SH-SY5Y (cell line): ENCODE measurements around the gene INPP5A.

Experiments
- GATA2 ChIP-seq: IDR thresholded peaks from 2 replicates; pipeline ENCODE4 v1.6.1; 2011; ENCODE audit warnings: mild to moderate bottlenecking, low read depth, low read length
- GATA3 ChIP-seq: IDR thresholded peaks from 2 replicates; pipeline ENCODE4 v1.6.1; 2011; ENCODE audit warnings: low read depth, mild to moderate bottlenecking, low read length, moderate library complexity

Gene INPP5A

GRCh38 chr10:132578287-132578951 lies 40.8 kb downstream of the INPP5A start:
- TF ChIP-seq GATA3, result no peak
- no peak for TF ChIP-seq GATA2

DNA sequence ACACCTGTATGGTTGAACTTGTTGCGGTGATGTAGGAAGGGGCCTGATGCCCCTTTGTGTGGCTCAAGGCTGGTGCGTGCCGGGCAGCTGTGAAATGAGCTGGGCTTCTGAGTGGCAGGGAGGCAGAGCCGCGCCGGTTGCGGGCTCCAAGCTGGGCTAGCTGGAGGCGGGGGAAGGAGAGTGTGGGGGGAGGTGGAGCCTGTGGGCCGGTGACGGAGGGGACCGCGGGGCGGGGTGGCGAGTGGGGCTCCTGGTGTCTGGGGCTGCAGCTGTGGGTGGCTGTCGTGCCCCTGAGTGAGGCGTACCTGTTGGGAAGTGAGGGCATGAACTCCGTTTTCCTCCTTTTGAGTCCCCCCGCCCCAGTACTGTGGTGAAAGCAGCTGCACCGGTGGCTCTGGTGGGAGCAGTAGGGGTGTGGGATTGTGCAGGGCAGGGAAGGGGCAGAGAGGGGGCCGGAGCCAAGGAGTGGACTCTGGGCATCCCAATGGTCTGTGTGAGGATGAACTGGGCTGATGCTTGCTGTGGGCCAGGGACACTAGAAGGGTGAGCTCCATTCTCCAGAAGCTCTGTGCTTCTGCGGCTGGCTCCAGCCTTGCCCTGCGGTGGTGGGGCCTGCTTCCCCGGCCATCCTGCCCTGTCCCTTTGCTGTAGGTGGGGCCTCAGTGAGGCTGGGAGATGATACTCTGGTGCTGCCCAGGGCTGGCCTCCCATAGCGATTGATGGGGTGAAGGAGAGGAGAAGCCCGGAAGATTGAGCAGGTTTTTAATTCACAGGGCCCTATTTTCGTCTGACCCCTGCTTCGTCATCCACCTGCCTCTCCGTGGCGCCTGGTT lies 41.7 kb downstream of the INPP5A start:
- no peak for TF ChIP-seq GATA3
- no peak for TF ChIP-seq GATA2

- TF ChIP-seq GATA3 (no peak), GATA2 (no peak)
Measured at GRCh38 chr10:132580143-132580542, 42.6 kb downstream of the INPP5A start.

GRCh38 chr10:132580617-132581016 lies 43.0 kb downstream of the INPP5A start:
- no peak for TF ChIP-seq GATA3
- no peak for TF ChIP-seq GATA2

GRCh38 chr10:132582137-132582536 lies 44.5 kb downstream of the INPP5A start:
- TF ChIP-seq GATA3 (no peak), GATA2 (no peak)

GRCh38 chr10:132582771-132583170 lies 45.2 kb downstream of the INPP5A start:
- no peak for TF ChIP-seq GATA3
- TF ChIP-seq GATA2, result no peak

DNA sequence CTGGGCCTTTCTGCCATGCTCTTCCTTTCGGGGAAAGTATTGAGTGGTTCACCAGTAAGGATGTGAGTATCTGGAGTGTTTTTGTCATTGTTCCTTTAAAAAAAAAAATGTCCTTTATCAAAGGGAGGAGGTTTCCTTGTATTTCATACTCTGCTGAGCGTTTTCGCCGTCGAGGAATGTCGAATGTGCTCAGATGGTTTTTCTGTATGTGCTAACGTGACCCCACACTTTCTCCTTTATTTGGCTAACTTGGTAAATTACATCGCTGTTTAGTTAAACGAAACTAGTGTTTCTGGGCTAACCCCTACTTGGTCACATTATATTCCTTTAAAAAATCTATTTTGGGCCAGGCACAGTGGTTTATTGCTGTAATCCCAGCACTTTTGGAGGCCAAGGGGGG lies 45.9 kb downstream of the INPP5A start:
- TF ChIP-seq GATA3, result no peak
- no peak for TF ChIP-seq GATA2

- TF ChIP-seq GATA2 (no peak), GATA3 (no peak)
Measured at GRCh38 chr10:132584081-132584480, 46.5 kb downstream of the INPP5A start.

DNA sequence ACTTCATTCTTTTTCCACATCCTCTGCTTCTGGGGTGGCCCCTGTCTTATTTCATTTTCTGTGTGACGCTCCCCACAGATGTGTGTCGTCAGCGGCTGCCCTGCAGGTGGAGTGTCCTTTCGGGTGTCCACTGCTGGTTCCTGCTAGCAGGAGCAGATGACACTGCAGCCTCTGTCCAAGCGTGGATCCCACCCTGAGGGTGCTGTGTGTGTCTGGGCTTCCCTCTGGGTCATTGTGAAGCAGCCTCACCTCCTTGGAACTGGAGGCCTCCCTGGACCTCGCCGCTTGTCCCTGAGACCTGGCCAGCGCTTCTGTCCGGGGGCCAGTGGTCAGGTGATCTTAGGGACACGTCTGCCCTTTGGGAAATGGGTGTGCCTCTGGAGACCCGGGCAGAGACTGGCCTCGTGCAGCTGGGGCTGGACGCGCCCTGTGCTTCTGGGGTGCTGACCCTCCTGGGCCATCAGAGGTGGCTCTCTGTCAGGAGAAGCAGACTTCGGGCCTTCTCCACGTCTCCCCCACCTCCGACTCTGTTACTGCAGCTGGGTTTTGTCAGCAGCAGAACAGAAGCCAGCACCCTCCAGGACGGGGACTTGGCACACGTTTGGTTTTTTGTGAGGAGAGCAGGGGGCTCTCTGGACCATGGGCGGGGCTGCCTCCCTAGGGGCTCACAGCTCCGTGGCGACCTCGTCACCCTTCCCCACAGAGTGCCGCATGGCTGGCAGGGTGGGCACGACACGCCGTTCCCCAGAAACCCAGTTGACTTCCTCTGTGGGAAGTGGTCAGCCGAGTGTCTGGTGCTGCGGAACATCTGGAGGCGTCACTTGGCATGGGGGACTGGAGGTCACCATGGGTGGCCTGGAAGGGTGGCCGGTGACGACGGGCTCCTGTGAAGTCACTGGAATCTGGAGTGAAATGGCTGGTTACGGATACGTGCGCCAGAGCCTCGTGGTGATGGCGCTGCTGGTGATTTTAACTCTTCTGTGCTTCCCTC lies 48.4 kb downstream of the INPP5A start:
- no peak for TF ChIP-seq GATA2
- TF ChIP-seq GATA3, result no peak

- no peak for TF ChIP-seq GATA3
- TF ChIP-seq GATA2, result no peak
Measured at GRCh38 chr10:132586739-132587138, 49.2 kb downstream of the INPP5A start.

DNA sequence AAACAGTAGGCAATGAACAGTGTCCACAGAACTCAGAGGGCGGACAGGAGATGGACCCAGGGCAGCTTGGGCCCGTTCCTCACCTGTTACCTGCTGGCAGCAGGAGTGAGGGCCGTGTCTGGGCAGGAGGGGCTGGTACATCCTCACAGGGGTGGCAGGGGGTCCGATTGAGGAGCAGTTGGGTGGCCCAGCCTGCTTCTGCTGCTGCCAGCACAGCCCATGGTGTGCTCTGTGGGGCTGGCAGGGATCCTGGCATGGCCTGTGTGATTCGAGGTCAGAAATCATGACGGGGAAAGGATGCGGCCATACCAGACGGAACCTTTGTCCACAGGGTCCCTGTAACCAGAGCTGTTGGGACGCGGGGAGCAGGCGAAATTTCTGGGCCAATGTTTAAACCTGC lies 49.6 kb downstream of the INPP5A start:
- TF ChIP-seq GATA3 (no peak), GATA2 (no peak)

DNA sequence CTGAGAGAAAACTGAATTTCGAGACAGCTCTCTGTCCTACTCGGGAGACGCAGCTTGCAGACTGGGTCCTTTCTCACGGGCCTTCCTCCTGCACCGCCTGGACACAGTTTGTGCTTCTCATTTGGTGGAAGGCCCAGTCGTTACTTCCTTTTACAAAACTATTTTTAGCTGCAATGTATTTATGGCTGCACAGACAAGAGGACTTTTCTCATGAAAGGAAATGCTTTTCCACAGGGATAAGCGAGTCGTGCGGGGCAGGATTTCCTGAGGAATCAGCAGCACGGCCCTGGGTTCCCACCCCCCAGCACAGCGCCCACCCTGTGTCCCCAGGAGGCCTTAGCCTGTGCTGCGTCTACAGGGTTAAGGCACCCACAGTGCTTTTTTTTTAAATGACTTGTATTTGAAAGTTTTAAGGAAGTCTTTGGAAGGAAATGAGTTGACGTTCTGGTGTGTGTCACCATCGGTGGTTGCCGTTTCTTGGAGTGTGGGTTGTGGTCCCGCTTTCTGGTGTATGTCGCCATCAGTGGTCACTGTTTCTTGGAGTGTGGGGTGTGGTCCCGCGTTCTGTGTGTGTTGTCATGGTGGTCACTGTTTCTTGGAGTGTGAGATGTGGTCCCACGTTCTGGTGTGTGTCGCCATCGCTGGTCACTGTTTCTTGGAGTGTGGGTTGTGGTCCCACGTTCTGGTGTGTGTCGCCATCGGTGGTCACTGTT lies 50.9 kb downstream of the INPP5A start:
- TF ChIP-seq GATA2 (no peak), GATA3 (no peak)

GRCh38 chr10:132589015-132589414 lies 51.4 kb downstream of the INPP5A start:
- TF ChIP-seq GATA3, result no peak
- no peak for TF ChIP-seq GATA2

DNA sequence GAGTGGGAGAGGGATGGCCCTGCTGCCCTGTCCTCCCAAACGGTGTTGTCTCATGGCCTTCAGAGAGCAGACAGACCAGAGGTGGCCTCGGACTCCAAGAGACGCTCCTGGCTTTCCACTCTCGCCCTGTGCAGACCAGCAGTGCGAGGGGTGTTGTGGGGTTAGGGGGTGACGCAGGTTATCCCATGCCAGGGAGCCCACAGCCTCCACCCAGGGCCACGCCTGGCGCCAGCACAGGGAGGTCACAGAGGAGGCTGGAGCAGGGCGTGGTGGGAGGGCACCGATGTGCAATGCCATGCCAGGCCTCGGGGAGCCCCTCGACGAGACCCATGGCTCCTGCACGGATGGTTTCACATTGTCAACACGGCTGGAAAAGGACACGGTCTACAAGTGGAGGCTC lies 52.1 kb downstream of the INPP5A start:
- no peak for TF ChIP-seq GATA2
- TF ChIP-seq GATA3, result no peak
